VCaP (cell line): Measurements from ENCODE around the gene P3R3URF.

ENCODE experiments used
- H3K27ac ChIP-seq: fragments of 450-650 bp; 2 replicates; pipeline ENCODE4 v1.5.1; 2017
- TF ChIP-seq, protein P1 (sequence below): fragments of 450-650 bp; conservative IDR thresholded peaks from 2 replicates; pipeline ENCODE4 v1.5.1; 2017; ENCODE audit warnings: mild to moderate bottlenecking, moderate library complexity

P3R3URF gene

DNA sequence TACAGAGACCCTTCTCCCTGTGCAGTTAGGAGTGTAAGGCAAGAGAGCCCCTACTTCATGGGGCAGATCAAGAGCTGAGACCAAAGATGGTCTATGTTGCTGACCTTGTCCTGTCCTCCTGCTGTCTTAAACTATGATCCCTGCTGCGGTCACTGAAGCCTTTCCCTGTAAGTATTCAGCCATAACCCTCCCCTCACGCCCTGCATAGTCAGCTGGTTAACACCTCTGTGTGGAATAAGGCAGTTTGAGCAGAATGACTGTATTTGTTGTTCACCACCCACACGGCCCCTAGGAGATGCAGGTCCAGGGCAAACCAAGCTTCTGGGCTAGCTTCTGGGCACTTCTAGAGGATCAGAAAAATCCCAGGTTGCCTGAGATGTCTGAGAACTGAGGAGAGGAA lies 1.0 kb downstream of the P3R3URF start:
- H3K27ac ChIP-seq = no peak overlapping the region; the same call in 1 of the 2 replicates

DNA sequence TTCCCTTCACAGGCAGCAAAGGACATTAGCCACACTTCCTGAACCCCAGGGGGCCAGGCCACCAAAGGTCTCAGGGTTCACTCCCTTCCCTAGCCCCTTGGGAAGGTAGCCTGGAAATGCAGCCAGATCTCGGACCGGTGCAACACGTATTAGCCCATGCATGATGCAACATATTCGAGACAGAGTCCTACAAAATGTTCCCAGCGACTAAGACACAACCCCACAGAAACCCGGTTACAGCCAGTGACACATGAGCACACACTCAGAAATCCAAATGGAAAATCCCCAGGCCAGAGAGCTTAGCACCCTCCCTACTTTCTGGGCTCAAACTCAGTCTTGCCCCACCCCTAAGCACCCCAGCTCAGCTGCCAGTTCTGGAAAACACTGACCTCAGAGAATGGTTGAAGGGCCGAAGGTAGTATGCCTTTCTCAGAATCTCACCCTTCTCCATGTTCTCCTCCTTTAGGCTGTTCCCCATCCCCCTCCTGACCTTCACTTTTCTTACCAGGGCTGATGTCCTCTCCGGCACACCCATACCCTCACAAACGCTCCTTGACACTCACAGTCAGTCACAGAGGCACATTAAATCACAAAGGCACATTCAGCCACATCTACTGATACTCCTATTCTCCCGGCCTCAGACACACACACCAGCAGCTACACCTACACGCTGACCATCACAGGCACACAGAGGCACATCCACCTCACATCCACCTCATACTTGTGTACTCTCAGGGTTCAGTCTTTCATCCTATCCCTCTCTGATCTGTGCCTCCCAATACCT lies 1.6 kb downstream of the P3R3URF start, which contains the start of gene TSPAN1:
Gene TSPAN1, plus strand, starts transcription at position 640 of the 784 bp plus-strand sequence. CDS start 6,021 bp downstream, outside the sequence.
- TF ChIP-seq, protein P1, sequence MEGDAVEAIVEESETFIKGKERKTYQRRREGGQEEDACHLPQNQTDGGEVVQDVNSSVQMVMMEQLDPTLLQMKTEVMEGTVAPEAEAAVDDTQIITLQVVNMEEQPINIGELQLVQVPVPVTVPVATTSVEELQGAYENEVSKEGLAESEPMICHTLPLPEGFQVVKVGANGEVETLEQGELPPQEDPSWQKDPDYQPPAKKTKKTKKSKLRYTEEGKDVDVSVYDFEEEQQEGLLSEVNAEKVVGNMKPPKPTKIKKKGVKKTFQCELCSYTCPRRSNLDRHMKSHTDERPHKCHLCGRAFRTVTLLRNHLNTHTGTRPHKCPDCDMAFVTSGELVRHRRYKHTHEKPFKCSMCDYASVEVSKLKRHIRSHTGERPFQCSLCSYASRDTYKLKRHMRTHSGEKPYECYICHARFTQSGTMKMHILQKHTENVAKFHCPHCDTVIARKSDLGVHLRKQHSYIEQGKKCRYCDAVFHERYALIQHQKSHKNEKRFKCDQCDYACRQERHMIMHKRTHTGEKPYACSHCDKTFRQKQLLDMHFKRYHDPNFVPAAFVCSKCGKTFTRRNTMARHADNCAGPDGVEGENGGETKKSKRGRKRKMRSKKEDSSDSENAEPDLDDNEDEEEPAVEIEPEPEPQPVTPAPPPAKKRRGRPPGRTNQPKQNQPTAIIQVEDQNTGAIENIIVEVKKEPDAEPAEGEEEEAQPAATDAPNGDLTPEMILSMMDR = no peak
- H3K27ac ChIP-seq = no peak within 1 kb of the TSS; the same call in 1 of the 2 replicates

More for the DNA sequence above, 1.0 kb downstream of the P3R3URF start:
- TF ChIP-seq, protein P1 = no peak

DNA sequence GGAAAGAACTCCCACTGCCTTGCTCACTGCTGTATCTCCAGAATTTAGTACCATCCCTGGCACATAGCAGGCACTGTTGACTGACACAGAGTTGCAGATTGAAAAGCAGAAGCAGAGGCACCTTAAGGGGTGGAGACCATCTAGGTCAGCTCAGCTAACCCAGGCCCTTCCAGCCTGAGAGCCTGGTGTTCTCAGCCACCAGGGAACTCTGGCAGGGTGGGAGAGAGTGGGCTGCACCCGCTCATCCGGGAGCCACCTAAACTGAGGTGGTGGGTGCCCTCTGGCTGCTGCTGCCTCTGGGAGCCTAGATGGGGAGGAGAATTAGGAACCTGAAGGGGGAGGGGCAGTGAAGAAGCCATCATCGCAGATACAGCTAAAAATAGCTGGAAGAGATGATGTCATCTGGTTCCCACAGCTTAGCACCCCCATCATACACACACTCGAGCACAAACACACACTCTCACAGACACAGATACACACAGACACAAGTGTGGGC lies 2.9 kb downstream of the P3R3URF start:
- H3K27ac ChIP-seq = peak overlapping the region; percentile 87; the same call in 1 of the 2 replicates

DNA sequence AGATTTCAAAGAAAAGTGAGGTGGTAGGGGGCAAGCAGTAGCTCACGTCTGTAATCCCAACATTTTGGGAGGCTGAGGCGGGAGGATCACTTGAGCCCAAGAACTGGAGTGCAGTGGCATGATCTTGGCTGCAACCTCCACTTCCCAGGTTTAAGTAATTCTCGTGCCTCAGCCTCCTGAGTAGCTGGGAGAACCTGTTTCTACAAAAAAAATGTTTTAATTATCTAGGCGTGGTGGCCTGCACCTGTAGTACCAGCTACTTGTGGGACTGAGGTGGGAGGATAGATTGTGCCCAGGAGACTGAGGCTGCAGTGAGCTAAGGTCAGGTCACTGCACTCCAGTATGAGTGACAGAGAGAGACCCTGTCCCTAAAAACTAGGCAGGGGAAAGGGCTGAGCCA lies 4.0 kb downstream of the P3R3URF start:
- TF ChIP-seq, protein P1 = no peak
- H3K27ac ChIP-seq = peak overlapping the region; percentile 87

More for the DNA sequence above, 2.9 kb downstream of the P3R3URF start:
- TF ChIP-seq, protein P1 = no peak

GRCh38 chr1:46171871-46172270 lies 4.4 kb downstream of the P3R3URF start:
- peak overlapping the region; percentile 87 for H3K27ac ChIP-seq
- TF ChIP-seq, protein P1 = no peak

DNA sequence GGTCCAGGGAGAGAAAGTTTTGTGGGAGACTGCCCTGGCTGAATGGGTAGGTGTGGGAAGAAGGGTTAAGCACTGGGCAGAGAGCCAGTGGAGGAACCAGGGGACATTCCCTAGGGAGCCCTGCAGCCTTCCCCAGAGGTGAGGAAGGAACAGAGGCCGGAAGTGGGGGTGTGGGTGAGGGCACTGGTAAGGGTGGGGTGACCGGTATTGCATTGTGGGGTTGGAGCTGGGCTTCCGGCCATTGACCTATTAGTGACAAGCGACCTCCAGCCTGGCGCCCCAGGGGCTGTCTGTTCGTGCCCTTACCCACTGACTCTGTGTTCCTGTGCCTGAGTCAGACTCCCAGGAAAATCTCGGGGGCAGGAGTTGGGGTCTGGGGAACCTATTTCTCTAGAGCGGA lies 4.9 kb downstream of the P3R3URF start:
- TF ChIP-seq, protein P1 = no peak
- peak overlapping the region; percentile 87 for H3K27ac ChIP-seq

- TF ChIP-seq, protein P1 = no peak
- no peak overlapping the region for H3K27ac ChIP-seq
Measured at GRCh38 chr1:46169811-46170454, 6.4 kb downstream of the P3R3URF start.
